GOT3 (cell line): ENCODE measurements around the gene NFYA.
"Not testable (repeated sequence)": the region's sequence is repeated elsewhere in the genome, so short reads cannot be mapped to it uniquely, and the experiment has no call there.

Experiments
- DNase-seq: peaks from one replicate; lab custom pipeline; 2025; ENCODE audit warnings: mixed read lengths; lab: John Stamatoyannopoulos, UW

NFYA gene

DNA sequence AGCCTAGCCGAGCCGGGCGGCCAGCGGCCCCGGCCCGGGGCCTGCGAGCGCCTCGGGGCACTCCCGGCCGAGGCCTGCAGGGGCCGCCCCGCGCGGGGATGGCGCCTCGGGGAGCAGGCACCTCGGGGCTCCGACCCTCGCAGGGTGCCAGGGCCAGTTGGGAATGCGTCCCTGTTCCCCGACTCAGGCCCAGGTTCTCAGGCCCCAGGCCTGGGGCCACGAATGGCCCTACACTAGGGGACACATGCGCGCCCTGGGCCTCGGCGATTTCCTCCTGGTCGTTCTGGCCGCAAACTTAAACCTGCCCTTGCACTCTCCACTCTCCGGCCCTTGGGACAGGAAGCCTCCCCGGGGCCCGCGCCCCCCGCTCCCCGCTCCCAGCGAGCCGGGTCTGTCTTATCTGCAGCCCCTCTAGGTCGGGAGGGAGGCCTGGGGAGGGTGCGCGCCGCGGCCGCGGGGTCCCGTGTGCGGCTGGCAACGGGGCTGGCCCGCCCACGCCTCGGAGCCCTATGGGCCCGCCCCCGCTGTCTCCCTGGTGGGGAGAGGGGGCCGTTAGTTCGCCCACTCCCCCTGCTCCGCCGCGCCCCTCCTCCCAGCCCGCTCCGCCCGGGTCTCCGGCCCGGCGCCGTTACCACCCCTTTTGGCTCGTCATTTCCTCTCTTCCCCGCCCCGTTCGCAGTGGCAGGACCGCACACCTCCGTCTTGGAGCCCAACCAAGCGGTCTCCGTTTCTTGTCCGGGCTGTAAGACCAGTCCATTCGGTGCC is 611 bp downstream of the NFYA start:
- DNase-seq = peak; percentile 14

DNA sequence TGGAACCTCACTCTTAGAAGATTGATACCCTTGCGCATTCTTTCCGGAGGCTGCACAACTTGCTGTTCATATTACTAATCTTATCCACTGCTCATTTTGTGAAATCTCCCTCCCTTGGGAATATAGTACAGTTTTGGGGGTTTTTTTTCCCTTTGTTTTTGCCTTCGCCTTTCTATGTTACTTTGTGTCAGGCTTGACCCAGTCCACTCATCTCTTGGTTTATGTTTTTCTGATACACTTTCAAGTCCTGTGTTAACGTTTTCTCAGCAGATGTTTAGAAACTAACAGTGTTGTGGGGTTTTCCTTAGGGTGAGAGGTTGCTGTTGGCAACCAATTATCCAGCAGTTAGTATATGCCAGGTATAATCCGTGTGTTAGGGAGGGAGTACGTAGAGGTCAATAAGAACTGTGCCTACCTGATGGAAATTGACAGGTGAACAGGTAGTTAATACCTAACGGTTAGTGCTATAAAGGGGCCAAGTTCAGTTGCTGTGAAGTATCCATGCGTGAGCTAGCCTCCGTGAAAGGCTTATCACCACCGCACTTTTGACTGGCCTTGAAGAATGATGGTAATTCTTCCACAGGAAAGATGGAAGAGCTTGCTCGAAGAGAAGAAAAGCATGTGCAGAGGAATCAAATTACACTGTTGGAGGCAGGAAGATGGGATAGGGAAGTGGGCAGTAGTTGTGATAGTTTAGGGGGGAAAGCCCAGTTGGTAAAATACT is 1.4 kb downstream of the NFYA start:
- DNase-seq = no peak

DNA sequence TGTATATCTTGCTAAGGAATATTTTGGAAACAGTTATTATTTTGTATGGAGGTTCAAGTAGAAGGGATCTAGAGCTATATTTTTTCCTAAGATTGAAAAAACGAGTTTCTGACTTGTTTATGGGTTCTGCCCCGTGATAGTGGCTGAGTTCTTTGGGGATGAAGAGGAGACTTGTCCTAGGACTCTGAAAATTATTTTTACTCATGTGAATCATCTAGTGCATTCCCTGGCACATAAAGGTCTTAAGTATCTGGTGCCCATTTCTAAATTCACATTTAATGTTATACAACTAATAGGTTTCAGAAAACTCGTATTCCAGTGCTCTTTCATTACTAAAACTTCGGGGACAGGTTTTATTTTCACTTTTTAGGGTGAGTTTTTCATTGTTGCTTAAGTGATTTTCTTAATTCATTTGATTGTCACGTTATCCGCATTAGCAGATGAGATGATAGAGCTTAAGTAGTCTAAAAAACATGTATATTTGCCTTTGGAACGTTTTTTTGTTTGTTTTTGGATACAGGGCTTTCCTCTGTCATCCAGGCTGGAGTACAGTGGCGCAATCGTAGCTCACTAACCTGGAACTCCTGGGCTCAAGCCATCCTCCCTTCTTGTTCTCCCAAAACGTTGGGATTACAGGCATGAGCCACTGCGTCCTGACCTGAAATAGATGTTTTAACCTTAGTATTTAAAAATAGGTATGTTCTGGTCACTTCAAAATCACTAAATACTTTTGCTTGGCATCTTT is 2.1 kb downstream of the NFYA start:
- DNase-seq = no peak

DNA sequence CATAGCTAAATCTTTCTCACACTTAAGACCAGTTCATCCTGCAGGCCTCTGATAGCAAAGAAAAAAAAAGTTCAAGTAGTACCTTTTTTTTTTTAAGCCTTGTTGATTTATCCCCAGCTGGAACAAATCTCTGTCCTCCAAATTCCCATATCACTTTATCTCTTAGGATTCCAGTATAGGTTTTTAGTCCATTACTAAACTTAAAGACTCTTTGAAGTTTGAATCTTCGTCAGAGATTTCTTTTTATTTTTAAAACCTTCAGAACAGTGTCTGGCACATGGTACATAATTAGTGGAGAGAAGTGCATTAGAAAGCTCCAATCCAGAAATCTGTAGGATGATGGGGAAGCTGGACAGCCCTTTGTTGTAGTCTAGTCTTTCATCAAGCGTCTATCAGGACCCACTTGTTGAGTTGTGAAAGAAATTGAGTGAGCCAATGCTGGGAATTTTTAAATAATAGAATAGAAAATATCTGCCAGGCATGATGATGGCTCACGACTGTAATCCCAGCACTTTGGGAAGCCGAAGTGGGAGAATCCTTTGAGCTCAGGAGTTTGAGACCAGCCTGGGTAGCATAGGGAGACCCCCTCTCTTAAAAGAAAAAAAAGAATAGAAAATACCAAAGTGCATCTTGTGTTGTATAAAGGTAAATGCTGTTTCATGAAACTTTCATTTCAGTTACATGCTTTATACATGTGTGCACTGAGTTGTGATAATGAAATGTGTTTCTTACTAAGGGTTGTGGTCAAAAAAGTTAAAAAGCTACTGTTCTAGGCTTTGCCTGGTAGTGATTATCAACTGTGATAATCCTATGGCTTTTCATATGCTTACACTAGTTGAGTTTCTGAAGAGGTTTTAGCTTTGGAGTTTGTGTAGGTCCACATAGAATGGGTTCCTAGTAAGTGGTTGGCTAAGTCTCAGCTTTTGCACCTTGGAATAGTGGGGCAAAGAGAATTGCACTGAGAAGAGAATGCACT is 3.2 kb downstream of the NFYA start:
- DNase-seq = no peak

DNA sequence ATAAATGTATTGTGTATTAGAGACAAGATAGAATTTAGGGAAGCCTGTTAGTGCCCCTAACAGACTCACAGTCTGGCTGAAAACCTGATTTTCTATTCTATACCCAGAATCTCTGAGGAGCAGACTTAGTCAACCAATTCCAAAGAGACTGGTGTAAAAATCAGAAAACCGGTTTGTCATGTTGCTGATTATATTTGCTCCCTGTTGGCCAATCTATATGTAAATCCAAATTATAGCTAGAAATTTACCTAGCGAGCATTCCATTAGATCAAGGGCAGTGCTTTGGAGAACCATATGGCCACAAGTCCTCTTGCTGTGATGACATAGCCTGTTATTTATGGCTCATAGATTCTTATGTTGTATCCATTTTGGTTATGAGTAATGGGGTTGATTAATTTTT is 4.8 kb downstream of the NFYA start:
- no peak for DNase-seq

DNA sequence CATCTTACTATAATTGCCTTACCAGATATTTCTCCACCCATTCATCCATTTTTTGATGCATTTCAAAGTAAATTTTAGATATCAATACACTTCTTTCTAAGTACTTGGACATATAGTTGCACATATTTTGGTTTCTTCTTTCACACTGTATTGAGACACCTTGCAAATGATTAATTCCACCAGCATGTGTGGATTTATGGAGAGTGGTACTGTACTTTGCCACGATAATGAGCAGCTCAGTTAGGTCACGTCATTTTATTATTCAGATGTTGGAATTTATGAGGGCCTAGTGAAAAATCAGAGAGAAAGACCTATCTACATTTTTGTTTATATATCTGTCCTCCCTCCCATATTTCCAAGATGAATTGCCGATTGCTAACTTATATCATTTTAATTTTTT is 5.3 kb downstream of the NFYA start:
- DNase-seq = no peak

DNA sequence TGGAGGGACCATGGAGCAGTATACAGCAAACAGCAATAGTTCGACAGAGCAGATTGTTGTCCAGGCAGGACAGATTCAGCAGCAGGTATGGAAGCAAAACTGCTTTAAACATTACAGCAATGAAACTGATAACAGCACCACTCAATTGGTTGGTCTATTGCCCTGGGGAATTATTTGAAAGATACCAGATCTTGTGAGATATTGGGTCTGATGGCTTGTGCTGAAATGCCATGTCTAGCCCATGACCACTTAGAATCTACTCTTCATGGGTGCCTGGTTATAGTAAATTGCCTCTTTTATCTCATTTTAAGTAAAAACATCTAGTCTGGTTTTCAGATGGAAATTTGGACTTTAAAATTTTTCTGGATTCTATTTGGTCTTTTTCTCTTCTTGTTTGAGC is 6.3 kb downstream of the NFYA start:
- no peak for DNase-seq

DNA sequence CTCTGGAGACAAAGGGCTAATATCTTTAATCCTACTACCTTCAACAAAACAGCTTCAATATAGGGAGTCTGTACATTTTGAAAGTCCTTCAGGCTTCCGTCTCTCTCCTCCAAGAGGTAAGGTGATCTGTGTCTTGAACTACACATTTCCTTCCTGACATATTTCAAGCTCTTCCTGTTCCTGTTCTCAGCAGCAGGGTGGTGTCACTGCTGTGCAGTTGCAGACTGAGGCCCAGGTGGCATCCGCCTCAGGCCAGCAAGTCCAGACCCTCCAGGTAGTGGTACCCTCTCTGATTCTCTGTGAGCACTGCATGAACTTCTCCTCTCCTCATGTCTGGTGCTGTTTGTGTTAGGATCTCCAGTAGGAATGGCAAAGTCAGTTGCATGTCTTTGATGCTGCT is 7.8 kb downstream of the NFYA start:
- DNase-seq = no peak

DNA sequence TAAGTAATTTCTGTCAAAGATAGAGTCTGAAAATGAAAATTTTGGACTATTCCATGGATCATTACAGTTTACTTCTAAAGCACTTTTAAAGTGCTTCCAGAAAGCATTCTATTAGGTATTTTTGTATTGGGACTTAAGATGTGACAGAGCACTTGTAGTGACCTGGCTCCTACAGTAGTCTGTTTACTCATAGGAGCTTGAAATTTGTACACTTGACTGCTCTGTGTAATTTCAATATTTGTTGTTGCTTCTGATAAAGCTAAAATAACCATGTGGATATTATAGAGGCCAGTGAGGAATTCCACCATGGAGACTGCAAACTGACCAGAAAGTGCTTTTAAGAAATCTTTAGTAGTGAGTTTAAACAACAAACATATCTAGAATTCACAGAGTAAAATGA is 10.3 kb downstream of the NFYA start:
- DNase-seq = no peak

DNA sequence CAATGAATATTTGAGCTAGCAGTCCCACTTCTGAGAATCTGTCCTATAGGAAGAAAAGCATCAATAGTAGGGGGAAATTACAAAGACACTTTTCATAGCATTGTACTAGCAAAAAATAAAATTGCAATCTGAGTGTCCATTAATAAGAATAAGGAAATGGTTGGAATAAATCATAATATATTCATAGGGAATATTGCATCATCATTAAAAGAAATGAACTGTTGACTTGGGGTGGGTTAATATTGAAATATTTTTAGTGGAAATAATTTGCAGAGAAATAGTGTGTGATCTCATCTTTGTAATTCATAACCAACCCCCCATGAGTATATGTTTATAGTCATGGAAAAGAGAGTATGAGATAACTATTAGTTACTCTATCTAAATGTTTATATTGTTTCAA is 12.4 kb downstream of the NFYA start:
- DNase-seq = no peak

DNA sequence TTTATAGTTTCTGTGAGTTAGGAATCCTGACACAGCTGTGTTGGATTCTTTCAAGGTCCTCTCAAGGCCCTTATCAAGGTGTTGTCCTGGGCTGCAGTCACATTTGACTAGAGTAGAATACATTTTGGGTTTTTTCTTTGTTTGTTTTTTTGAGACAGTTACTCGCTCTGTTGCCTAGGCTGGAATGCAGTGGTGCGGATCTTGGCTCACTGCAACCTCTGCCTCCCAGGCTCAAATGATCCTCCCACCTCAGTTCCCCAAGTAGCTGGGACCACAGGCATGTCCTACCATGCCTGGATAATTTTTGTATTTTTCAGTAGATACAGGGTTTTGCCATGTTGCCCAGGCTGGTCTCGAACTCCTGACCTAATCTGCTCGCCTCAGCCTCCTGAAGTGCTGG is 15.7 kb downstream of the NFYA start:
- no peak for DNase-seq

DNA sequence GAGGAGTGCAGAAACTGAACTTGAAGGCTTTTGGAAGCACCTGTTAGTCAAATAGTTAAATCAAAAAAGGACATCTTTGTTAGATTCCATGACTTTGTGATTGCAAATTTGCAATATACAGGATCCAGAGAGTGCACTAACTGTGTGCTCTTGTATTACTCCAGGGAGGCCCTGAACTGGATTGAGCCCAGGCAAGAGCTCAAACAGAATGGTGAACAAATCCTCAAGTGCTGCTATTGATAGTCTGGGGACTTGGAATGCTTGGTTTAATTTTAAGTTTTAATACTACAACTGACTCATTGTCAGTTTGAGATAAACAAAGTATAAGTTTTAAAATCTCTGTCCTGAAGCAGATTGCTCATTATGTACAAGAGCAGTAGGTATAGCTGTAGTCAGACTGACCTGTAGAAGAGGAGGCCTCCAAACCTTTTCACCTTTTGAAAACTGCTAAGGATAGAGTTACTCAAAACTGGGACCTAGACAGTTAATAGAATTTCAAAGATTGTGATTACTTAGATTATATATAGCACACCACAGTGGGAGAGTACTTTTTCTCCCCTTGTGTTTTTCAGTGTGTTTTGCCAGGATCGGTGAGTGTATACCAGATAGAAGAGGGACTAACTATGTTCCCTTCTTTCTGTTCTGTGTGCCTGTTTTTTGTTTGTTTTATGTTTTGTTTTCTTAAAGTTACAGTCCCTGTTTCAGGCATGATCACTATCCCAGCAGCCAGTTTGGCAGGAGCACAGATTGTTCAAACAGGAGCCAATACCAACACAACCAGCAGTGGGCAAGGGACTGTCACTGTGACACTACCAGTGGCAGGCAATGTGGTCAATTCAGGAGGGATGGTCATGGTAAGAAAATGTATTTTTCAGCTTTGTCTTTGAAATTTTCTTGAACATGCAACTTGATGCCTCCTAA is 18.3 kb downstream of the NFYA start:
- DNase-seq = no peak

DNA sequence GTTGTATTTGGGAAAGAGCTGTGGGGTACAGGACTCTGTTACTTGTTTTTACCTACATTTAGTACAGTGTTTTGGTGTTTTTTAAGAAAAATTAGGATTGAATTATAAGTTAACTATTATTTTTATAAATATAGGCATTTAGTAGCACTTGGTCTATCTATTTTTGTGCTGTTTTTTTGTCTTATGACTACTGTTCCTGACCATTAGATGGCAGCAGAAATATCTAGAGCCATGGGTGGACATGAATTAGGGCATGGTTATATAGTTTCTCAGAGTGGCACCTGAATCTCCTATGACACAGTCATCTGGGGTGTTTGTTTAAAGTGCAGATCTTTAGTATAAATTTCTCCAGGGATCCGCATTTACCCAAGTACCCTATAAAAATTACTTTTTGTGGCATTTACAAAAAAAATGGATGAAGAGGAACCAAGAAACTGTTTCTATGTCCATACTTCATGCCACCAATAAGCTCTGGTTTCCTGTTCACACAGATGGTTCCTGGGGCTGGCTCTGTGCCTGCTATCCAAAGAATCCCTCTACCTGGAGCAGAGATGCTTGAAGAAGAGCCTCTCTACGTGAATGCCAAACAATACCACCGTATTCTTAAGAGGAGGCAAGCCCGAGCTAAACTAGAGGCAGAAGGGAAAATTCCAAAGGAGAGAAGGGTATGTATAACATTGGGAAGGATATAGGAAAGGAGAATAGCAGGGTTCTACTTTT is 19.8 kb downstream of the NFYA start:
- no peak for DNase-seq

DNA sequence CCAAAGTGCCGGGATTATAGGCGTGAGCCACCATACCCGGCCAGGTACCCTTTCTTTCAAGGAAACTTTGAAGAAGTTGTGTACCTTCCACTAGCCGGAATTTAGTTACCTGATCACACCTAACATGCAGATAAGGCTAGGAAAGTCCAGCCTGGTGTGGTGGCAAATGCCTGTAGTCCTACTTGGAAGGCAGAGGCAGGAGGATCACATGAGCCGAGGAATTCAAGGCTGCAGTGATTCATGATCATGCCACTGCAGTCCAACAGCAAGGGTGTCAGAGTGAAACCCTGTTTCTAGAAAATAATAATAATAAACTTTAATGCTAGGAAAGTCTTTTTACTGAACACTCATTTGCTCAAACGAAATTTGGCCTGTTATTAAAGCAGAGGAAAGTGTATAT is 21.0 kb downstream of the NFYA start:
- no peak for DNase-seq

DNA sequence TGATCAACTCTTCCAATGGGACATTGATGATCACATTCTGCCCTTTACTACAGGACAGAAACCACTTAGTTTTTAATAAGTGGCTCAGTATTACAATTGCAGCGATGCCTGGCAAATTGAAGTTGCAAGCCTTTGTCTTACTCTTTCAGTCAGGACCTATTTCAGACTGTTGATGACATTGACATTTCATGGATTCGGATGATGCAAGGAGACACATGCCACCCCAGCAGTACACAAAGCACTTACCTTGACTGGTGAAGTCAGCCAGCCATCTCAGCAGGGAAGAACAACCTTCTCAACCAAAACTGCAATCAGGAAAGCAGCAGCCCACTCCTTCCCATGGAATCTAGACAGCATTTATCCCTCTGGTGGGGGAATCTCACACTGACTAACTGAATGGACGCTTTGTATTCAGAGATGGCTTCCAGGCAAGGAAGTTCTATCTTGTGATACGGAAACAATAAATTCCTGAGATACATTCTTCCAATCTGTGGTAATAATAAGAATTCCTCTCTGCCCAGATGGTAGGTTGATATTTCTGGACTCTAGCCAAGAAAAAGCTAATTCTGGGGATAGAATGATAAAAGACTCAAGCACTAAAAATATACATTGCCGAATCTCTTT is 24.8 kb downstream of the NFYA start:
- DNase-seq = no peak

DNA sequence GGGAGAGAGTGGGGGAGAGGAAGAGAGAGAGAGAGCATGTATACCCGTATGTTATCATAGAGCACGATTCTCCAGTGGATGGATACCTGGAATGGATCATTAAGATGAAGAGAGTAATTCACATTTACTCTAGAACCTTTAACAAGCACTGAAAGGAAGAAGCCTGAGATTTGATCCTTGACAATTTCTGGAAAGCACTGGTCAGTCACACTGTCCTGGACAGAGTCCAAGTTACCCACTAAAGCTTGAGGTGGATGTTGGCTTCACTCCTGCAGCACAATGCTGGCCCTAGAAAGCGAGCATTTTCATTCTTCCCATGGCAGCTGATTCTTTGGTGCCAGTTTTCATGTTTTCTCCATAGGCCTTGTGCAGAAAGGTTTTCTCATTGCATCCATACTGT is 25.6 kb downstream of the NFYA start:
- DNase-seq = no peak

DNA sequence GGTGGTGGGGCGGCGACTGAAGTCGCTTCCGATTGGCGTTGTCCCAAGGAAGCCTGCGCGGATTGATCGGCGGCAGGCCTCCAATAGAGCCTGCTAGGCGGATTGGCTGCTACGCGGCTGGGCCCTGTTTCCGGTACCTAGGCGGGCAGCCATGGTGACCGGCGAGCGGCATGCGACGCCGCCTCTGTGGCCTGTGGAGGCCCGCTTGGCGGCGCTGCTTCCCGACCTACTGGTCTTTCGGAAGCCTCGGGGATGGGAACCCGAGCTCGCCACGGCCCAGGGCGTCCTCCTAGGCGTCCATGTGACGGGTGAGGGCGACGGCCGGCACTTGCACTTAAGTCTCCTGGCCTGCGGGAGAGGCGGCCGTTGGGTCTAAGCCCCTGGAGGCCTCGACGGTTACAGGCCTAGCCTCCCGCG is 28.1 kb downstream of the NFYA start:
- DNase-seq = no peak

DNA sequence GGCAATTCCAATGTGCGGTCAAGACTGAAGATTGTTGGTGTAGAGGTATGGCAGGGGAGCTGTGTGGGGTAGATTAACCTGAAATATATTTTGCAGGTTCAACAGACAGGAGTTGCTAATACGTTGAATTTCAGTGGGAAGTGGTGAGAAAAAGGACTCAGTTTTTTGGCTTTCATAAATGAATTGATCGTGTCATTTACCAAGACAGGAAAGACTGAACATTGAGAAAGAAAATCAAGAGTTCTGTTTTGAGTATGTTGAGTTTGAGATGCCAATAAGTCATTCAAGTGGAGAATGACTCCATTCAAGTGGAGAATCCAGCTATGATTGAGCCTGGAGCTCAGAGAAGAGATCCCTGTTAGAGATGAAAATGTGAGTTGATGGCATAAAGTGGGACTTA is 31.1 kb downstream of the NFYA start:
- no peak for DNase-seq

DNA sequence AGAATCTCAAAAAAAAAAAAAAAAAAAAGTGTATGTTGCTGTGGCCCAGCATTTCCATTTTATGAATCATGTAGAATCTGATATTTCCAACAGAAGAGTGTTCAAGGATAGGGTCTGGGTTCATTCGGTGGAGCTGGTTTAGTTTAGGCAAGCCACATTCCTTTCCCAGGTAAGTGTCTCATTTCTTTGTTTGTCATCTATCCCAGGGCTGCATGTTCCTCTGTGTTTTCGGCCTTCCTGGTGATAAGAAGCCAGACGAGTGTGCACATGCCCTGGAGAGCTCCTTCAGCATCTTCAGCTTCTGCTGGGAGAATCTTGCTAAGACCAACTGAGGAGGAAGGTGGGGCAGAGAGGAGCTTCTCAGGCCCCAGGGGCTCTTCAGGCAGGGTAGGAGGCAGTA is 38.2 kb downstream of the NFYA start:
- no peak for DNase-seq

DNA sequence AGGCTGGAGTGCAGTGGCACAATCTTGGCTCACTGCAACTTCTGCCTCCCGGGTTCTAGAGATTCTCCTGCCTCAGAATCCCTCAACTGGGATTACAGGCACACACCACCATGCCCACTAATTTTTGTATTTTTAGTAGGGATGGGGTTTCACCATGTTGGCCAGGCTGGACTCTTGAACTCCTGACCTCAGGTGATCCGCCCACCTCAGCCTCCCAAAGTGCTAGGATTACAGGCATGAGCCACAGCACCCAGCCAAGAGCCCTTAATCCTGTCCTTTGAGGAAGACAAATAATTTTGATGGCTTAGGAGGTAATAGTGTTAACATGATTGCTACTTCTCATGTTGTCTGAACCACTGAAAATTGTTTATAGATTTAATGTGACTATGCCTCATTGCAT is 42.3 kb downstream of the NFYA start:
- not testable (repeated sequence) for DNase-seq
